HL-60/S4 (cell line): Measurements from ENCODE around the gene CCDC102A.
"Not testable (repeated sequence)": the region's sequence is repeated elsewhere in the genome, so short reads cannot be mapped to it uniquely, and the experiment has no call there.

ENCODE experiments used
- in situ Hi-C: fragments of 300-500 bp; cut with MboI; formaldehyde crosslinking; loops from 2 replicates; pipeline ENCODE4 v1.14.3; 2022; ENCODE audit warnings: low sequenced_read_pairs

CCDC102A gene

GRCh38 chr16:57505169-57505568, 31.2 kb downstream of the CCDC102A start:
- in situ Hi-C loops = no loop called here

DNA sequence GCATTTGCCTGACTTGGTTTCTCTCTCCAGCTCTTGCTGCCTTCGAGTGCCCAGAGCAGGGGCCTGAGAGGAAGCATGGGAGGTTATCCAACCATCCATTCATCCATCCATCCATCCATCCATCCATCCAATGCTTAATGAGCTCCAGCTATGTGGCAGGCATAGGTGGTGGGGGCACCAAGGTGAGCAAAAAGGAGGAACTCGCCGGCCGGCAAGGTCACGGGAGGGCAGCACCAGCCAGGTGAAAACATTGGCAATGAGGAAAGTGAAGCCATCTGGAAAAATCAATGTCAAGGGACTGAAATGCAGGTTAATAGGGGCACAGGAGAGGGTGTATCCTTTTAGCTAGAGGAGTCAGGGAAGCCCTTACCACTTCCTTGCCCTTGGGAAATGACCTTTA, 31.9 kb downstream of the CCDC102A start:
- in situ Hi-C loops = no loop called here

DNA sequence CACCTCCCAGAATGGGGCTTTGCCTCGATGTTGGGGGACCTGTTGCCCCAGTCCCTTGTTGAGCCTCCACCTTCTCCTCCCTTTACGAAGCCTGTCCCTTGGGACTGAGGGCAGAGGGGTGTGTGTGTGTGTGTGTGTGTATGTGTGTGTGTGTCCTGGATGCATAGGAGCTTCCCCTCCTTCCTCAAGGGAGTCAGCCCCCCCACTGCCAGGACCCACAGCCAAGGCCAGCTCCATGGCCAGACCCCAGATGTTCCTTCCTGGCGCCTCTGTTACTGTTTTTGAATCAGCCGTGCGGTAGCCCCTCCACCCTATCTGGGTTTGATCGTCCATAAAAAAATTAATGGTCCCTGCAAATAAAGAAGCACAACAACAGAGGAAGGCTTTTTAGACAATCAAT, 32.4 kb downstream of the CCDC102A start:
- in situ Hi-C loops = no loop called here

DNA sequence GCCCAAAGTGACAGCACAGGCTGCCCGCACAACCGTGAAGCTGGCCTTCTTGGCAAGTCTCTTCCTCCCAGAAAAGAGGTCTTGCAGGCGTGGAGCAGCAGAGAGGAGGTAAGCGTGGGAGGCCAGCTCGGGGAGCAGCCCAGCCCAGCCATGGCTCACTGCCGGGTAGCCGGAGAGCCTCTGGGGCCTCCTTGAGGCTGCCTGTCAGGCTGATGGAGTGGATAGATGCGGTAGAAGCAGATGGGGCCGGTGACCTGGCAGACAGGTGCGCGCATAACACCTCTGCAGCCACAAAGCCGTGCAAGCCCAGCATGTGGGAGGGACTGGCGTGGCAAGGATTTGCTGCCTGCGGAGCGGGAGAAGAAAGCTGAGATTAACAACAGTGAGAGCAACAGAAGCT, 33.0 kb downstream of the CCDC102A start:
- in situ Hi-C loops = no loop called here

DNA sequence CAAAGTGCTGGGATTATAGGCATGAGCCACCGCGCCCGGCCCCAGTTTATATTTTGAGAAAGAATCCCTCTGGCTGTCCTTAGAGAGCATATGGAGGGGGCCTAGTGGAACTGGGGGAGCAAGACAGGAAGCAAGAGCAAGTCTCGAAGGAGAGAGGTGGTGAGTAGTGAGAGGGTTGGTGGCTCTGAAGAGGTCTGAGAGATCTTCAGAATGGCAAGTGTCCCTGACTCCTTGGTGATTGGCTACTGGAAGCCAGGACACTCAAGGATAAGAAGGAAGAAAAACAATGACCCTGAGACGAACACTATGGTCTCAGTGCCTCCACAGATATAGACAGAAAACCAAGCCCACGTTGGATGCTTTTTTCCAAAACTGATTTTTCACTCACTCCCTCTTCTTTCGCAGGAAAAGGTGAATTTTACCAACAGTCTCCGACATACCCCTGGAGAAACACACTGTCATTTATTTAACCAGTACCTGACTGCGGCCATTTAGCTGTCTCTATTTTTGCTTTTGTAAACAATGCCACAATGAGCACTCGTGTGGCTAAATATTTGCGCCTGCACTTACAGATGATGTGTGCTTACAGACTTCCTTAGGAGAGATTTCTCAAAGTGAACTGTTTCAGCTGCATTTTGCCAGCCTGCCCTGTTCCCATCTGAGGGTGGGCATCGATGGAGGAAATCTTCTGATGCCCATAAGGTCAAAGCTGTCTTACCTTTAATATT, 34.2 kb downstream of the CCDC102A start:
- in situ Hi-C loops = no loop called here

DNA sequence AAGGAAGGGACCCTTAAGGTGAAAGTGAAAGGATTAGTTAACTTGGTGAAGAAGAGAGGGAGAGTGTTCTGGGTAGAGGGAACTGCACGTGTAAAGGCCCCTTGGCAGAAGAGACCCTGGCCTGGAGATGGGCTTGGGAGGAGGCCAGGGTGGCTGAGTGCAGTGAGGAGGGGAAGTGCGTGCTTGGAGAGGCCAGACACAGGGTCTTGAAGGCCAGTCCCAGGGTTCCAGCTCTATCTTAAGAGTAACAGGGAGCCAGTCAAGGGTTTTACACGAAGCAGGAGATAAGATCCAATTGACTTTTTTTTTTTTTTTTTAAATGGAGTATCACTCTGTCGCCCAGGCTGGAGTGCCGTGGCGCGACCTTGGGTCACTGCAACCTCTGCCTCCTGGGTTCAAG, 34.9 kb downstream of the CCDC102A start:
- in situ Hi-C loops = no loop called here

DNA sequence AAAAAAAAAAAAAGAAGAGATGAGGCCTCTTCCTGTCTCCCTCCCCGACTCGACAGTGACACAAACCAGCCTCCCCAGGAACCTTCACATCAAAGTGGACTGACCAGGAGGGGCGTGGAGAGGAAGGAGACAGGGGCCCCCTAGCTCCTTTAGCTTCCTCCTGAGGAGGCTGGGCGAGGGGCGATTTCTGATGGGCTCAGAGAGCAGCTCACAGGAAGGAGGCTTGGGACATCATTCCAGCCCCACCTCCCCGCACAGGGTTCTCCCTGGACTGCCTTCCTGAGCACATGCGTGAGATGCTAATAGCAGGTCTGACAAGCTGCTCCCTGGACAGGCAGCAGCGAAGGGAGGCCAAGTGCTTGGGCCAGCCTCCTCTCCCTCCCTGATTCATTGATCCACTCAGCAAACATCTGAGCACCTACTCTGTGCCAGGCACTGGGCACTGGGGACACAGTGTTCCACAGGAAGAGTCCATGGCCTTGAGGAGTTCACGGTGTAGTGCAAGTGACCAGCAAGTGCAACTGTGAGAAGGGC, 35.7 kb downstream of the CCDC102A start:
- in situ Hi-C loops = no loop called here

DNA sequence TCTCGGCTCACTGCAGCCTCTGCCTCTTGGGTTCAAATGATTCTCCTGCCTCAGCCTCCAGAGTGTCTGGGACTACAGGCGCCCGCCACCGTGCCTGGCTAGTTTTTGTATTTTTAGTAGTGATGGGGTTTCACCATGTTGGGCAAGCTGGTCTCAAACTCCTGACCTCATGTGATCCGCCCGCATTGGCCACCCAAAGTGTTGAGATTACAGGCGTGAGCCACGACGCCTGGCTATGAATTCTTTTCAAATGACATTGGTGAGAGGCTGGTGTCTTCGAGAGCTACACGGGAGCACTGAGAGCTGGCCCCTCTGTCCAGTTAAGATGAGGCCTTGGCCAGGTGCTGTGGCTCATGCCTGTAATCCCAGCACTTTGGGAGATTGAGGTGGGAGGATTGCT, 36.4 kb downstream of the CCDC102A start:
- in situ Hi-C loops = not testable (repeated sequence)

DNA sequence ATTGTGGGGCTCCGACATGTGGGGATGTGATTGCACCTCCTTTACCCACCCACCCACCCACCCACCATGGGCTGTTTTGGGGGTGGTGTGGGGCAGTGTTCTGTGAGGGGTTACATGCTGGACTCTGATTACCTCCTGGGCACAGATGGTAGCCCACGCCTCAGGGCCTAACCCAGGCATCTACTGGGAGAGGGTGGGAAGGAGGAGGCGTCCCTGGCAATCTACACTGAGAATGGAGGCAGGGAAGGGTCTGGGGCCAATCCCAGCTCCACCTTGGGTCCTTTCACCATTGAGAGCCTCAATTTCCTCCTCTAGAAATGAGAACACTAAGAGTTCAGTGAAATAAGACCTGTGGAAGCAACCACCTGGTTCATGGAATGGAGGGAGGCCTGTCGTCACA, 38.3 kb downstream of the CCDC102A start:
- in situ Hi-C loops = no loop called here

GRCh38 chr16:57497121-57497520, 39.2 kb downstream of the CCDC102A start:
- in situ Hi-C loops = no loop called here

- in situ Hi-C loops = no loop called here
These were observed 42.6 kb downstream of the CCDC102A start for GRCh38 chr16:57493767-57494166.

- in situ Hi-C loops = no loop called here
These were observed 47.1 kb downstream of the CCDC102A start for GRCh38 chr16:57489229-57489628.

DNA sequence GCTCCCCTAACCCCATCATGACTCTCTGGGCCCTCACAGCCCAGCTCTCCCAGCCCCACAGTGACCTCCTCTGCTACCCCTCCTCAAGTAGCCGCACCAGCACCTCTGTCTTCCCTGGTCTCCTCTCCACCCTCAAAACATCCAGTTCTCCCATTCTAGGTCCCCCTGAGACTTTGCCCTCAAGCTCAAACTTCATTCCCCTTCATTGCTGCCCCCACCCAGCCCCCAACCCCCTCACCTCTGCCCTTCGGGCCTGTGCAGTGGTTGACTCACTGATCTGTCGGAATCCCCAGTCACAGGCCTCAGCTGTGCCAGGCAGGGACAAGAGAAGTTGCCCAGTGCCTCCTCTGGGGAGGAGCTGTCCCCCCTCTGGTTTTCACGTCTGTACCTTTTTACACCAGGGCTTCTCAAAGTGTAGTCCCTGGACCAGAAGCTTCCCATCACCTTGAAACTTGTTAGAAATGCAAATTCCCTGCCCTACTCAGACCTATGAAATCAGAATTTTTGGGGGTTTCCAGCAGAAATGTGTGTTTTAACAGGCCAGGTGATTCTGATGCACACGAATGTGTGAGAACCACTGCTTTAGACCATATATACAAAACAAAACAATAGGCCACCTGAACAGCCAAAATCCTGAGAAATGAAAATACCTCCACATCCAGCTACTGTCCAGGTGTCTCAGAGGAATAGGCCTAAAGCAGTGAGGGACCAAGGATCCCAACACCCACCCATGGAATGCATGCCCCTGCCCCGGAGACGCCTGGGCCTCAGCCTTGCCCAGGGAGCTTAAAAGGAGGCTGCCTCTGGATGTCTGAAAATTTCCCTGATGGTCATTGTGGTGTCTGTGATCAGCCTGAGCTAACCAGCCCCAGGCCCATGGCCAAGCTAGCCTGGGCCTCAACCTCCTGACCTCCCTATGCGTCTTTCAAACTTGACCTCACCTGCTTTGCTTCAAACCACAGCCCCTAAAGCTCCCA, 49.2 kb downstream of the CCDC102A start:
- in situ Hi-C loops = no loop called here

DNA sequence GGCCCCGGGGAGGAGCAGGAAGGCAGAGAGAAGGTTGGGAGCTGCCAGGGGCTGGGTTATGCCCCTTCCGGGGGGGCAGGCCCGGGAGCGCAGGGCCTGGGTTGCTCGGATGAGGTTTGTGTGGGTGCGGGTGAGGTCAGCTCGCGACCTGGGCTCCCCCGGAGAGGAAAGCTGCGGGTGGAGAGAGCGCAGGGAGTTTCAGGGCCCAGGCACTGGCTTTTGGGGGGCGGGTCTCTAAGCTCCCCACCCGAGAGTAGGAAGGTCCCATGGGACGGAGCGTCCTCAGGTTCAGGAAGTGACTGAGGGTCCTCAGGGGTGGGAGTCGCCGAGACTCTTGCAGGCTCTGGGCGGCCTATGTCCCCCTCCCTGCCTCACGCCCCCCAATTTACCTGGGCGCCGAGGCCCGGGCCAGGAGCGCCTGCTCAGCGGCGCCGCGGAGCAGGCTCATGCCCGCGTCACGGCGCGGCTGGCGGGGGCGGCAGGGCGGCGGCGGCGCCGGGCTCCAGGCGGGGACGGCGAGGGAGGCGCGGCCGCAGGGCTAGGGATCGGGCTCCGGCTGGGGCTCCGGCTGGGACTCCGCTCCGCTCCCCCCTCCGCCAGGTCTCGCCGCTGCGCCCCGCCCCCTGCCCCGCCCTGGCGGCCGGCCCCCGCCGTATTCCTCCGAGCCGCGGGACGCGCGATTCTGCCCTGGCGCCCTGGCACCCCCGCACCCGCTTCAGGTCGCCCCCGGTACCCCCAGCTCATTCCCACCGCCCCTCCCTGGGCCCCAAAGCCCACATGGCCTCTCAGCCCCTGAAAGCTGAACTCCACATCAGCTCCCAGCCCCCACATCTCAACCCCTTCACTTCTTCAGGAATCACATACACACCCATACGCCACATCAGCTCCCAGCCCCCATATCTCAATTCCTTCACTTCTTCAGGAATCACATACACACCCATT, 50.2 kb downstream of the CCDC102A start, which contains the start of gene DOK4:
TSS of gene DOK4 (minus strand) at position 578 of the 942 bp plus-strand sequence. CDS start 6,986 bp downstream, outside the sequence.
- in situ Hi-C loops = no loop called here

GRCh38 chr16:57485091-57485915, 51.1 kb downstream of the CCDC102A start:
- in situ Hi-C loops = no loop called here

- in situ Hi-C loops = no loop called here
These were observed 51.8 kb downstream of the CCDC102A start for GRCh38 chr16:57484515-57485005.

DNA sequence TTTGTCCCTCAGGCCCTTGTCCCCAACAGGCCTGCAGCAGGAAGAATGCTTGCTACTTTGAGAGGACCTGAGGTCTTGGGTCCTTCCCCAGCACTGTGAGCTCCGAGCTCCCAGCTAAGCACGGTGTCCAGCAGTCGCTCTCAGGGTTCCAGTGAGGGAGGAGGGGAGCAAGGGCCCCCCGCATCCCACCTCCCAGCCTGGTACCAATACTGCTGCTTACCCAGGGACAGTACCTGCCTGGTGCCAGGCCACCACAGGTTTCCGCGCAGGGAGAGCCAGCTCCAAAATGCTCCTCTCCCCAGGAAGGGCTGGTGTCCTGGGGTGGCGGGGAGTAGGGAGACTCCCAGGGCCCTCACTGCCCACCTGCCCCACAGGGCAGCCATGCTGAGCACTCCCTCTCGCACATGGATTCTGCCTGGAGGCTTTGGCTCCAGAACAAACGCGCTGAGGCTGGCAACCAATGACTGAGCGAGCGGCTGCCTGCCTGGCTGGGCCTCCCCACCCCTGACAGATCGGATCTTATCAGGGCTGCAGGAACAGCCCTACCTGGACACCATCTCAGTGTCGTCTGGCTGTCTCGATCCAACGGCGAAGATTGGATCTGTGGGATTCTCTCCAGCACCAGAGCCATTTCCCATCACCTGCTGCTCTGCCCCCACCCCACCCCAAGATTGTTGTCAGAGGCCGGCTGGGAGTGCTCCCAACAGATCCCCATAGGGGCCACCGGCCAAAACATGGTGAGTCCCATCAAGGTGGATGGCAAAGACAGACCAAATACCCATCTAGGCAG, 52.5 kb downstream of the CCDC102A start:
- in situ Hi-C loops = no loop called here

GRCh38 chr16:57482845-57483545, 53.4 kb downstream of the CCDC102A start:
- in situ Hi-C loops = no loop called here
